GM12878 (cell line): Measurements from ENCODE around the gene LITAF. TPM values are rescaled to one million over a fixed set of nuclear protein-coding genes. Genes with fewer than 3 reads are reported as not detected.

Experiments used
- ATAC-seq: fragments of 200-7000 bp; cut with Tn5 transposase; 3 replicates; pipeline ENCODE4 v1.9.1; 2020; ENCODE audit warnings: mild to moderate bottlenecking, moderate library complexity
- BruUV-seq: library from RNA; stranded (reverse); fragments of 400-500 nt; replicated peaks from 2 replicates; lab custom pipeline; 2021; lab: Mats Ljungman, UMichigan
- CTCF ChIA-PET: fragments of 300-600 bp; sonication (Branson Sonifier 250); formaldehyde crosslinking; extraction: SDS; loops from one replicate; lab custom pipeline; 2021; ENCODE audit warnings: inconsistent platforms; lab: Yijun Ruan, JAX
- POLR2A ChIA-PET: fragments of 350-600 bp; formaldehyde crosslinking; extraction: SDS; loops from one replicate; lab custom pipeline; 2021; ENCODE audit warnings: inconsistent platforms; lab: Charles Lee
- RAD21 ChIA-PET: fragments of 300-600 bp; sonication (Branson Sonifier 250); formaldehyde crosslinking; loops from one replicate; lab custom pipeline; 2023; ENCODE audit warnings: antibody characterized with exemption; ENCODE audit not compliant: unreplicated experiment; lab: Charles Lee
- SMC1A ChIA-PET: fragments of 300-600 bp; sonication (Branson Sonifier 250); formaldehyde crosslinking; loops from one replicate; lab custom pipeline; 2023; ENCODE audit not compliant: unreplicated experiment, uncharacterized antibody; lab: Charles Lee
- DNase-seq: peaks from one replicate; pipeline ENCODE4 v3.0.0-alpha.2; 2011; ENCODE audit warnings: low read depth, low spot score
- FAIRE-seq: peaks from 3 replicates; lab custom pipeline; 2011; peaks lifted over from hg19 to GRCh38; lab: Jason Lieb, UNC
- H2AFZ ChIP-seq: 2 replicates; pipeline ENCODE4 v1.6.0; 2011; ENCODE audit warnings: low read depth, low read length, control low read depth; ENCODE audit not compliant: control insufficient read depth
- H3K27ac ChIP-seq: 2 replicates; pipeline ENCODE4 v1.5.1; 2011; ENCODE audit warnings: control low read depth; ENCODE audit not compliant: control insufficient read depth, insufficient read depth
- H3K27me3 ChIP-seq, 2 experiments: replicated peaks in 1 of 2; 2 replicates each; pipeline versions ENCODE4 v1.6.0 to v1.6.1; 2011; ENCODE audit warnings: low read length in 1 of 2; ENCODE audit not compliant: control insufficient read depth in 2 of 2, insufficient read depth in 2 of 2
- H3K36me3 ChIP-seq, 2 experiments: 2 replicates each; pipeline ENCODE4 v1.5.1; 2011; ENCODE audit warnings: low read length in 1 of 2; ENCODE audit not compliant: control insufficient read depth in 2 of 2, insufficient read depth in 2 of 2
- H3K4me1 ChIP-seq: 2 replicates; pipeline ENCODE4 v1.6.1; 2011; ENCODE audit warnings: mild to moderate bottlenecking, low read length, moderate library complexity, mixed read lengths; ENCODE audit not compliant: control insufficient read depth, insufficient read depth
- H3K4me2 ChIP-seq: 2 replicates; pipeline ENCODE4 v1.6.0; 2011; ENCODE audit warnings: control low read depth; ENCODE audit not compliant: control insufficient read depth, insufficient read depth
- H3K4me3 ChIP-seq: fragments of 200-600 bp; sonication (generic); 2 replicates; pipeline ENCODE4 v1.5.1; 2016
- H3K79me2 ChIP-seq: 2 replicates; pipeline ENCODE4 v1.6.0; 2011; ENCODE audit warnings: low read length; ENCODE audit not compliant: control insufficient read depth, insufficient read depth
- H3K9ac ChIP-seq: 2 replicates; pipeline ENCODE4 v1.8.0; 2011; ENCODE audit warnings: low read length, control low read depth, mixed read lengths; ENCODE audit not compliant: control insufficient read depth, insufficient read depth
- H3K9me3 ChIP-seq: replicated peaks from 3 replicates; pipeline ENCODE4 v1.5.1; 2011; ENCODE audit warnings: mild to moderate bottlenecking, low read length; ENCODE audit not compliant: control insufficient read depth, insufficient read depth
- H4K20me1 ChIP-seq: 2 replicates; pipeline ENCODE4 v1.6.0; 2011; ENCODE audit not compliant: control insufficient read depth, insufficient read depth
- CHD4 ChIP-seq: fragments of 200-600 bp; sonication (generic); IDR thresholded peaks from 2 replicates; pipeline ENCODE4 v1.6.1; 2016; ENCODE audit warnings: mild to moderate bottlenecking
- ETV6 ChIP-seq, 2 experiments: fragments of 450-650 bp in 1 of 2; IDR thresholded peaks in 1 of 2; conservative IDR thresholded peaks in 1 of 2; 2 replicates each; pipeline ENCODE4 v1.6.1; 2014; ENCODE audit warnings: antibody characterized with exemption in 1 of 2, borderline replicate concordance in 1 of 2, low read depth in 1 of 2, mild to moderate bottlenecking in 1 of 2, moderate library complexity in 1 of 2
- GATAD2B ChIP-seq: fragments of 450-650 bp; conservative IDR thresholded peaks from 2 replicates; pipeline ENCODE4 v1.6.1; 2017; ENCODE audit warnings: low read depth, mild to moderate bottlenecking, moderate library complexity
- KDM1A ChIP-seq: fragments of 200-600 bp; sonication (generic); IDR thresholded peaks from 2 replicates; pipeline ENCODE4 v1.6.1; 2016; ENCODE audit warnings: borderline replicate concordance
- MYB ChIP-seq: fragments of 150-350 bp; IDR thresholded peaks from 2 replicates; pipeline ENCODE4 v1.6.1; 2014; ENCODE audit warnings: mild to moderate bottlenecking, low read depth, low read length, borderline replicate concordance
- NFIC ChIP-seq: IDR thresholded peaks from 2 replicates; pipeline ENCODE4 v1.6.1; 2012; ENCODE audit warnings: low read depth, mild to moderate bottlenecking, inconsistent platforms, low read length, moderate library complexity
- NFYA ChIP-seq: IDR thresholded peaks from 2 replicates; pipeline ENCODE4 v1.6.1; 2011; ENCODE audit warnings: low read depth, mild to moderate bottlenecking, low read length, improper control_type of control experiment, borderline replicate concordance
- NFYB ChIP-seq: IDR thresholded peaks from 2 replicates; pipeline ENCODE4 v1.6.1; 2011; ENCODE audit warnings: low read depth, mild to moderate bottlenecking, low read length, improper control_type of control experiment, moderate library complexity; ENCODE audit not compliant: insufficient read depth
- PKNOX1 ChIP-seq: fragments of 450-650 bp; IDR thresholded peaks from 2 replicates; pipeline ENCODE4 v1.6.1; 2016; ENCODE audit warnings: mild to moderate bottlenecking
- RELA ChIP-seq: fragments of 450-650 bp; IDR thresholded peaks from 2 replicates; pipeline ENCODE4 v1.8.0; 2014; ENCODE audit warnings: borderline replicate concordance; ENCODE audit not compliant: partially characterized antibody
- SIX5 ChIP-seq: IDR thresholded peaks from 2 replicates; pipeline ENCODE4 v1.6.1; 2011; ENCODE audit warnings: mild to moderate bottlenecking, low read depth, low read length, moderate library complexity; ENCODE audit not compliant: severe bottlenecking
- SMAD1 ChIP-seq: fragments of 450-650 bp; IDR thresholded peaks from 2 replicates; pipeline ENCODE4 v1.6.1; 2018; ENCODE audit warnings: mild to moderate bottlenecking, low read depth; ENCODE audit not compliant: partially characterized antibody
- SMC3 ChIP-seq: IDR thresholded peaks from 2 replicates; pipeline ENCODE4 v1.6.1; 2011; ENCODE audit warnings: low read length, improper control_type of control experiment, borderline replicate concordance
- SUZ12 ChIP-seq: fragments of 200-600 bp; sonication (generic); IDR thresholded peaks from one replicate; pipeline ENCODE4 v1.6.1; 2018; ENCODE audit warnings: antibody characterized with exemption, mild to moderate bottlenecking; ENCODE audit not compliant: unreplicated experiment
- USF1 ChIP-seq: IDR thresholded peaks from 2 replicates; pipeline ENCODE4 v1.6.1; 2011; ENCODE audit warnings: borderline replicate concordance, low read depth, mild to moderate bottlenecking, moderate library complexity, mixed read lengths, low read length; ENCODE audit not compliant: insufficient read depth; ENCODE audit errors: extremely low read length
- WRNIP1 ChIP-seq: IDR thresholded peaks from 2 replicates; pipeline ENCODE4 v1.6.1; 2011; ENCODE audit warnings: low read depth, low read length, improper control_type of control experiment, borderline replicate concordance
- YBX1 ChIP-seq: fragments of 450-650 bp; IDR thresholded peaks from 2 replicates; pipeline ENCODE4 v1.6.1; 2016; ENCODE audit warnings: antibody characterized with exemption
- ZBTB33 ChIP-seq: fragments of 450-650 bp; IDR thresholded peaks from 2 replicates; pipeline ENCODE4 v1.6.1; 2017; ENCODE audit warnings: mild to moderate bottlenecking
- ZNF622 ChIP-seq: fragments of 450-650 bp; IDR thresholded peaks from 2 replicates; pipeline ENCODE4 v1.6.1; 2017; ENCODE audit warnings: mild to moderate bottlenecking, inconsistent platforms
- WGBS: methylation state at CpG from one replicate; pipeline ENCODE4 v1.1.6; 2016; ENCODE audit warnings: low lambda C conversion rate; ENCODE audit not compliant: insufficient replicate concordance, insufficient coverage; ENCODE audit errors: missing lambda C conversion rate; 5-methylcytosine and 5-hydroxymethylcytosine counted together
- in situ Hi-C: fragments of 300-500 bp; cut with MboI; formaldehyde crosslinking; loops from 9 replicates; pipeline ENCODE4 v1.14.3; 2018; ENCODE audit warnings: mixed read lengths
- intact Hi-C: fragments of 100-400 bp; cut with micrococcal nuclease; formaldehyde crosslinking; loops from one replicate; pipeline ENCODE4 v1.14.2; 2022; ENCODE audit not compliant: unreplicated experiment
- polyA plus RNA-seq, 11 experiments: library from polyadenylated mRNA; depleted of rRNA in 4 of 11; unstranded in 6 of 11; stranded (reverse) in 5 of 11; fragments of >200 nt; fragmentation: Nextera tagmentation in 4 of 11; fragmentation: Illumina TruSeq in 1 of 11; extraction: Ambion mirVana in 4 of 11; extraction: Trizol in 1 of 11; gene quantifications; 1 replicate in 1 of 11; 2 replicates in 10 of 11; pipeline versions ENCODE4 v1.2.1 to v1.2.3, GENCODE V29; 2011 to 2016; ENCODE audit warnings: inconsistent platforms in 2 of 11, missing spikeins in 2 of 11, low read depth in 1 of 11
- total RNA-seq, 4 experiments: library from RNA; depleted of rRNA in 3 of 4; stranded (reverse); fragments of >200 nt in 3 of 4; fragmentation: Illumina TruSeq in 1 of 4; extraction: Trizol in 1 of 4; gene quantifications; 2 replicates each; pipeline versions ENCODE4 v1.2.1 to v1.2.3, GENCODE V29; 2013 to 2021

Gene LITAF
- total and polyA plus RNA-seq, 10 of the 15 experiments (the other 5 are each of a cell fraction or from before 2014, with no cell fraction given), result 99.2 to 211 (median 147) TPM

GRCh38 chr16:11587643-11588247 lies 1.0 kb upstream of the LITAF start:
- Histone ChIP-seq H4K20me1 (no peaks in the 10 kb centered on the region), H3K36me3 (no peaks in the 10 kb centered on the region), H2AFZ (no peak overlapping the region), H3K27ac (peak overlapping the region; percentile 92), H3K9me3 (no peaks in the 10 kb centered on the region), H3K79me2 (peaks cover 46% of the 10 kb centered on the region), H3K4me1 (peaks cover 8% of the 10 kb centered on the region; the same call in 1 of the 2 replicates), H3K9ac (peak overlapping the region; percentile 94), H3K4me3 (peak overlapping the region; percentile 97), H3K27me3 (no peaks in the 10 kb centered on the region), H3K4me2 (peak overlapping the region; percentile 91)
- RAD21 ChIA-PET, result interaction anchor here (1.1 to 3.0 kb wide), 4 partner anchors 9 to 210 kb away, joined by 3 to 16 read pairs (median 4); partner anchors contain the start of gene ZC3H7A
- no peak for ATAC-seq
- TF ChIP-seq NFIC (no peak), ZBTB33 (no peak), PKNOX1 (no peak), SUZ12 (no peak), RELA (no peak), SMAD1 (no peak), USF1 (no peak), SIX5 (no peak), GATAD2B (no peak), NFYB (no peak), CHD4 (no peak), YBX1 (no peak), MYB (no peak), WRNIP1 (no peak), SMC3 (no peak), NFYA (no peak), ETV6 (conservative IDR thresholded peaks at IDR 0.05 in 1 of 2, IDR thresholded peaks at IDR 0.05 in 1 of 2; ENCODE audit: borderline replicate concordance in 1 of 2, low read depth in 1 of 2) (no peak), ZNF622 (no peak), KDM1A (no peak)
- WGBS, result 67% methylated on average over 14 of the region's 14 CpGs
- CTCF ChIA-PET, result interaction anchor here (1.0 to 1.8 kb wide), 7 partner anchors 12 to 56 kb away, joined by 3 to 12 read pairs (median 3); no protein-coding TSS in a partner anchor
- SMC1A ChIA-PET, result interaction anchor here (0.6 to 1.2 kb wide), 3 partner anchors 47 to 336 kb away, joined by 3 to 4 read pairs (median 3); no protein-coding TSS in a partner anchor
- in situ Hi-C loops (no loop called here), intact Hi-C loops (no loop called here)
- POLR2A ChIA-PET, result interaction anchor here (1.5 kb wide), 1 partner anchor 15 kb away, joined by 4 read pairs; no protein-coding TSS in a partner anchor
- BruUV-seq, result no TSS peak
- FAIRE-seq, result no peak
- no peak for DNase-seq
